Esophagus squamous epithelium (tissue), 4 donors: ENCODE measurements around the gene UBE2D4.

Experiments used
- CTCF ChIP-seq, 6 experiments: fragments of 450-650 bp in 4 of 6; fragments of 200-600 bp in 2 of 6; sonication (generic) in 2 of 6; IDR thresholded peaks; one replicate each; pipeline ENCODE4 v1.5.1; 2016 to 2019; ENCODE audit warnings: antibody characterized with exemption in 6 of 6, mild to moderate bottlenecking in 4 of 6, moderate library complexity in 4 of 6
- POLR2A ChIP-seq, 4 donors: fragments of 450-650 bp; IDR thresholded peaks; one replicate each; pipeline ENCODE4 v1.6.1; 2017; ENCODE audit warnings: antibody characterized with exemption in 4 of 4, mild to moderate bottlenecking in 4 of 4, moderate library complexity in 3 of 4

DNA sequence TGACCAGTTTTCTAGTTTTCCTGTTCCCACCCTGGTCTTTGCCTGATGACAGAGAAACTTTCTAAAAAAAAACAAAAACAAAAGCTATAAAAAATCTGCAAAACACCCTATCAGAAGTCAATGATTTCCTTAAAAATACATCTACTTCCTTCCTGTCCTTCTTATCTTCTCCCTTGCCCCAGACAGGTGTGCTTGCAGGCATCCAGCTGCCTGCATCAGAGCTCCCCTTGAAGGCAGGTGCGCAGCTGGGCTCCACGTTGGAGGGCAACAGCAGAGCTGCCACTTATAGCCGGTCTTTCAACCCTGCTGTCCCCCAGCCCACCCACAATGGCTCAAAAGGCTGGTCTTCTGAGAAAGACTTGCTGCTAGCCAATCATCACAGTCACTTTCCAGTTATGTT, 29.8 kb downstream of the UBE2D4 start:
- TF ChIP-seq POLR2A (IDR thresholded peaks at IDR 0.05) (no peak), CTCF (IDR thresholded peaks at IDR 0.05) (no peak)
